ENCODE measurements around the gene CDC27. TPM values are rescaled to one million over a fixed set of nuclear protein-coding genes. Genes with fewer than 3 reads are reported as not detected.

CDC27 gene
- total RNA-seq, 4 donors from 2014 or later = 37.5 to 63.9 (median 40.6) TPM

DNA sequence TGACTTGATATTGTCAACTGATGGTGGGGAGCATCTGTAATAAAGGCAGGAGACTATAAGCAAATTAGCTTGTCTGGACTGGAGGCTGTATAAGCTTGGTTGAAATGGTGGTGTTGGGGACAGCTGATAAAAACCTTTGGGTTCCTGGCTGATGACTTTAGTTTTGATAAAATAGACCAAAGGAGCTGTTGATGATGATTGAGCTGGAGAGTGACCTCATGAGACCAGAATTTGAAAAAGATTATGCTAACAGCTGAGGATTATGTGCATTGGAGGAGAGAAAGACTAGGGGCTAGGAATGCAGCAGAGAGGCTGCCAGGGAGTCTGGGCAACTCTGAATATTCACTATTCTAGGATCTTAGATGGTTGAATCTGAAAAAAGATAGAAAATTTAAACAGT is 8.7 kb upstream of the CDC27 start:
- DNase-seq = no peak
- Histone ChIP-seq H3K27me3 (no peaks in the 10 kb centered on the region), H3K36me3 (no peaks in the 10 kb centered on the region), H3K4me3 (no peak overlapping the region), H3K4me1 (peaks cover 0 to 7% (median 3%) of the 10 kb centered on the region in 4 donors), H3K27ac (no peak overlapping the region), H3K9me3 (no peaks in the 10 kb centered on the region)
- intact Hi-C loops (cut with DNase I; ENCODE audit: low total_unique reads) (no loop called here), in situ Hi-C loops (cut with MboI; ENCODE audit: low pct_ligation_motif_present in 1 of 4, low pct_unique_long_range_greater_than_20kb in 1 of 4, low sequenced_read_pairs in 3 of 4) (no loop called here)
- TF ChIP-seq POLR2A (IDR thresholded peaks at IDR 0.05) (no peak), POLR2AphosphoS5 (IDR thresholded peaks at IDR 0.05) (no peak), EP300 (IDR thresholded peaks at IDR 0.05; ENCODE audit: low read depth) (no peak)
- TF ChIP-seq, protein P1, sequence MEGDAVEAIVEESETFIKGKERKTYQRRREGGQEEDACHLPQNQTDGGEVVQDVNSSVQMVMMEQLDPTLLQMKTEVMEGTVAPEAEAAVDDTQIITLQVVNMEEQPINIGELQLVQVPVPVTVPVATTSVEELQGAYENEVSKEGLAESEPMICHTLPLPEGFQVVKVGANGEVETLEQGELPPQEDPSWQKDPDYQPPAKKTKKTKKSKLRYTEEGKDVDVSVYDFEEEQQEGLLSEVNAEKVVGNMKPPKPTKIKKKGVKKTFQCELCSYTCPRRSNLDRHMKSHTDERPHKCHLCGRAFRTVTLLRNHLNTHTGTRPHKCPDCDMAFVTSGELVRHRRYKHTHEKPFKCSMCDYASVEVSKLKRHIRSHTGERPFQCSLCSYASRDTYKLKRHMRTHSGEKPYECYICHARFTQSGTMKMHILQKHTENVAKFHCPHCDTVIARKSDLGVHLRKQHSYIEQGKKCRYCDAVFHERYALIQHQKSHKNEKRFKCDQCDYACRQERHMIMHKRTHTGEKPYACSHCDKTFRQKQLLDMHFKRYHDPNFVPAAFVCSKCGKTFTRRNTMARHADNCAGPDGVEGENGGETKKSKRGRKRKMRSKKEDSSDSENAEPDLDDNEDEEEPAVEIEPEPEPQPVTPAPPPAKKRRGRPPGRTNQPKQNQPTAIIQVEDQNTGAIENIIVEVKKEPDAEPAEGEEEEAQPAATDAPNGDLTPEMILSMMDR (IDR thresholded peaks at IDR 0.05) = no peak

DNA sequence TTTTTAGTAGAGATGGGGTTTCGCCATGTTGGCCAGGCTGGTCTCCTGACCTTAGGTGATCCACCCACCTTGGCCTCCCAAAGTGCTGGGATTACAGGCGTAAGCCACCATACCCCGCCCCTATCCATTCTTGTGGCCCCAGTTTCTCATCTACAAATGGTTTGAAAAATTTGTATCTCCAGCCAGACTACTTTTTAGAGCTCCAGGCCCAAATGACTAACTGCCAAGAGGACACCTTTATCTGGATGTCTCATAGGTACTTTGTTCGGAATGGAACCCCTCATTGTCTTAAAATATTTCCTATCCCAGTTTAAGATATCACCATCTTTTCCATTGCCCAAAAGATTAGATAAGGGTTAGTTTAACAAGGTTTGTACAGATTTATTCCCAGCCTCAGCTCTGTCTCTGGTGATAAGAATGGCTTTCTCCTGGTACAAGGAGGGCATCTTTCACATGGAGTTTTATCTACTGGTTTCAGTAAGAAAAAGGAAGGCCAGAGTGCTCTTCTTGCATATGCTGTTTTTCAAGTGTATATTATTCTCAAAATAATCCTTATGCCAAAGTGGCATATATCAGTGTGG is 4.9 kb upstream of the CDC27 start:
- no peaks in the 10 kb centered on the region for H3K27me3 ChIP-seq
- TF ChIP-seq, protein P1 (IDR thresholded peaks at IDR 0.05) = no peak
- no peak for TF ChIP-seq EP300 (IDR thresholded peaks at IDR 0.05; ENCODE audit: low read depth)
- no peak for TF ChIP-seq POLR2AphosphoS5 (IDR thresholded peaks at IDR 0.05)
- no peak for TF ChIP-seq POLR2A (IDR thresholded peaks at IDR 0.05)
- H3K4me3 ChIP-seq = no peak overlapping the region
- H3K4me1 ChIP-seq = peaks cover 0 to 6% (median 3%) of the 10 kb centered on the region in 4 donors
- H3K27ac ChIP-seq = no peak overlapping the region
- intact Hi-C loops (cut with DNase I; ENCODE audit: low total_unique reads) = no loop called here
- no peaks in the 10 kb centered on the region for H3K36me3 ChIP-seq
- H3K9me3 ChIP-seq = no peaks in the 10 kb centered on the region
- 89 to 96% methylated on average over 1 to 4 of the region's 4 CpGs for WGBS, 2 donors (ENCODE audit: low coverage in 1 of 2)
- DNase-seq = no peak
- in situ Hi-C loops (cut with MboI; ENCODE audit: low pct_ligation_motif_present in 1 of 4, low pct_unique_long_range_greater_than_20kb in 1 of 4, low sequenced_read_pairs in 3 of 4) = no loop called here

DNA sequence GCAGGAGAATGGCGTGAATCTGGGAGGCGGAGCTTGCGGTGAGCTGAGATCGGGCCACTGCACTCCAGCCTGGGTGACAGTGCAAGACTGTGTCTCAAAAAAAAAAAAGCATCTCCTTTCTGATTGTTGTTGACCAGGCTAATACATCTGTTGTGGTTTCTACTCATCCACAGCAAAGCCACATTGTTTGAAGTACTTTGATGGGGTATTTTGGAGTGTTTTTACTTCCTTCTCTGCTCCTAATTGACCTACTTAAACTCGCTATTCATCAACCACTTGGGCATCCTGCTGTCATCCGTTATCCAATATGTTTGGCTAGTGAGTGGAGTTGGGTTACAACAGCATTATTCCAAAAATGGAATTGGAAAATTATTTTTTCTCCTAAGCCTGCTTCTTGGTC is 3.5 kb upstream of the CDC27 start:
- in situ Hi-C loops (cut with MboI; ENCODE audit: low pct_ligation_motif_present in 1 of 4, low pct_unique_long_range_greater_than_20kb in 1 of 4, low sequenced_read_pairs in 3 of 4) (no loop called here), intact Hi-C loops (cut with DNase I; ENCODE audit: low total_unique reads) (no loop called here)
- H3K4me1 ChIP-seq = peaks cover 0 to 13% (median 9%) of the 10 kb centered on the region in 4 donors
- H3K36me3 ChIP-seq = no peaks in the 10 kb centered on the region
- no peak overlapping the region for H3K4me3 ChIP-seq
- WGBS, 2 donors (ENCODE audit: low coverage in 1 of 2) = 55 to 66% methylated on average over 2 to 6 of the region's 6 CpGs
- no peaks in the 10 kb centered on the region for H3K9me3 ChIP-seq
- no peaks in the 10 kb centered on the region for H3K27me3 ChIP-seq
- no peak overlapping the region for H3K27ac ChIP-seq
- no peak for TF ChIP-seq EP300 (IDR thresholded peaks at IDR 0.05; ENCODE audit: low read depth)
- TF ChIP-seq, protein P1 (IDR thresholded peaks at IDR 0.05) = no peak
- TF ChIP-seq POLR2A (IDR thresholded peaks at IDR 0.05) = no peak
- no peak for TF ChIP-seq POLR2AphosphoS5 (IDR thresholded peaks at IDR 0.05)
- no peak for DNase-seq

DNA sequence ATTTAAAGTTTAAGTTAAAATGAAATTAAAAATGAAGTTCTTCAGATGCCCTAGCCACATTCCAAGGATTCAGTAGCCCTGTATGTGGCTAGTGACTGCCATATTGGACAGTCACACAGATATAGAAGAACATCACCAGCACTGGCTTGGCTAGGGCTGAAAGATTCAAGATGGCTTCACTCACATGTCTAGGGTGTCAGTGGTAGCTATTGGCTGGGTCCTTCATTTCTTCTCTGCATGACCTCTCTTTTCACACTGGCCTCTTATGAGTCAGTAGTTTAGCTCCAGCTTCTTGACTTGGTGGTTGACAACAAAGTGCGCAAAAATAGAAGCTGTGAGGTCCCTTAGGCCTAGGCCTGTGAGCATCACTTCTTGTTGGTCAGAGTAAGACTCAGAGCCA is 1.7 kb upstream of the CDC27 start:
- no peak for DNase-seq
- H3K4me1 ChIP-seq = peaks cover 8 to 31% (median 24%) of the 10 kb centered on the region in 4 donors
- intact Hi-C loops (cut with DNase I; ENCODE audit: low total_unique reads) (no loop called here), in situ Hi-C loops (cut with MboI; ENCODE audit: low pct_ligation_motif_present in 1 of 4, low pct_unique_long_range_greater_than_20kb in 1 of 4, low sequenced_read_pairs in 3 of 4) (no loop called here)
- no peaks in the 10 kb centered on the region for H3K9me3 ChIP-seq
- H3K27me3 ChIP-seq = no peaks in the 10 kb centered on the region
- no peaks in the 10 kb centered on the region for H3K36me3 ChIP-seq
- H3K27ac ChIP-seq = no peak overlapping the region
- 100% methylated on average over 1 of the region's 1 CpG for WGBS, 2 donors (ENCODE audit: low coverage in 1 of 2)
- H3K4me3 ChIP-seq = no peak overlapping the region
- TF ChIP-seq POLR2AphosphoS5 (IDR thresholded peaks at IDR 0.05) (no peak), POLR2A (IDR thresholded peaks at IDR 0.05) (no peak), EP300 (IDR thresholded peaks at IDR 0.05; ENCODE audit: low read depth) (no peak)
- TF ChIP-seq, protein P1 (IDR thresholded peaks at IDR 0.05) = no peak

Data from transverse colon (tissue), 4 donors.